Loucy (cell line): ENCODE measurements around the gene THEMIS.

ENCODE experiments used
- H2AFZ ChIP-seq: fragments of 200-600 bp; sonication (generic); 2 replicates; pipeline ENCODE4 v1.6.0; 2016; ENCODE audit warnings: antibody characterized with exemption, mild to moderate bottlenecking, low read length, moderate library complexity
- H3F3A ChIP-seq: fragments of 200-600 bp; 2 replicates; pipeline ENCODE4 v1.6.0; 2016; ENCODE audit warnings: antibody characterized with exemption, low read depth, mild to moderate bottlenecking
- H3K27me3 ChIP-seq: fragments of 200-600 bp; sonication (generic); 2 replicates; pipeline ENCODE4 v1.6.1; 2014; ENCODE audit warnings: low read length, mild to moderate bottlenecking; ENCODE audit not compliant: insufficient read depth, poor library complexity, severe bottlenecking
- H3K36me3 ChIP-seq: fragments of 200-600 bp; sonication (generic); 2 replicates; pipeline ENCODE4 v1.6.1; 2016; ENCODE audit warnings: low read length; ENCODE audit not compliant: insufficient read depth
- H3K4me1 ChIP-seq: fragments of 200-600 bp; sonication (generic); 2 replicates; pipeline ENCODE4 v1.5.1; 2014; ENCODE audit warnings: low read length, mild to moderate bottlenecking; ENCODE audit not compliant: insufficient read depth, poor library complexity, severe bottlenecking
- H3K4me2 ChIP-seq: fragments of 200-600 bp; sonication (generic); 2 replicates; pipeline ENCODE4 v1.6.0; 2014; ENCODE audit warnings: antibody characterized with exemption, low read length, low read depth, mild to moderate bottlenecking; ENCODE audit not compliant: poor library complexity, severe bottlenecking
- H3K4me3 ChIP-seq: fragments of 200-600 bp; sonication (generic); 2 replicates; pipeline ENCODE4 v1.5.1; 2014; ENCODE audit warnings: low read length, mild to moderate bottlenecking, mixed read lengths; ENCODE audit not compliant: poor library complexity, severe bottlenecking
- H3K79me2 ChIP-seq: fragments of 200-600 bp; sonication (generic); 2 replicates; pipeline ENCODE4 v1.6.1; 2014; ENCODE audit warnings: low read length; ENCODE audit not compliant: insufficient read depth
- H3K9ac ChIP-seq: fragments of 200-600 bp; sonication (generic); 2 replicates; pipeline ENCODE4 v1.6.0; 2014; ENCODE audit warnings: mild to moderate bottlenecking, low read depth, low read length, moderate library complexity; ENCODE audit not compliant: poor library complexity, severe bottlenecking
- H3K9me2 ChIP-seq: fragments of 200-600 bp; sonication (generic); replicated peaks from 2 replicates; pipeline ENCODE4 v1.6.1; 2016; ENCODE audit warnings: low read depth, low read length, mixed read lengths
- H3K9me3 ChIP-seq: fragments of 200-600 bp; sonication (generic); 2 replicates; pipeline ENCODE4 v1.6.1; 2014; ENCODE audit warnings: mild to moderate bottlenecking, antibody characterized with exemption, low read length, low read depth; ENCODE audit not compliant: insufficient read depth
- H4K20me1 ChIP-seq: fragments of 200-600 bp; sonication (generic); 2 replicates; pipeline ENCODE4 v1.6.0; 2014; ENCODE audit warnings: antibody characterized with exemption, low read length, mild to moderate bottlenecking; ENCODE audit not compliant: insufficient read depth, poor library complexity, severe bottlenecking
- EZH2phosphoT487 ChIP-seq: fragments of 200-600 bp; IDR thresholded peaks from 2 replicates; pipeline ENCODE4 v1.6.1; 2018; ENCODE audit warnings: antibody characterized with exemption, mild to moderate bottlenecking, moderate library complexity, borderline replicate concordance
- TF ChIP-seq, protein P1 (sequence below): fragments of 200-600 bp; sonication (generic); conservative IDR thresholded peaks from 2 replicates; pipeline ENCODE4 v1.5.1; 2014; ENCODE audit warnings: mild to moderate bottlenecking, antibody characterized with exemption, low read length

THEMIS gene

DNA sequence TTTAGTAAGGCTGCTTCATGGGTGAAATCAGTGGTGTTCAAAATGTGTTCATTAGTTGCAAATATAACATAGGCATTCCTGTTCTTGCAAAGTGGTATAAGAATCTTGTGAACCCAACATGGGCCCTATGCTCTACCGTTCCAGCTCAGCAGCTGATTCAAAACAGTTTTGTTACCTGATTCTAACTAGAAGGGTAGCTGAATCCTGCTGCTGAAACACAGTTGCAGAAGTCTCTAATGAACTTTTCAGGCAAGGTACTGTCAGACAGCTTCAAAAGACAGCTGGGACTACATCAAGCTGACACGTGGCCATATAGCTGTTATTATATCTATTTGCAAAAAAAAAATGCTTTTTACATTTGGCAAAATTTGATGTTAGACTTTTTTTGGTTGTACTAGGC lies 22.7 kb downstream of the THEMIS start:
- peaks cover 57% of the 10 kb centered on the region for H3K4me1 ChIP-seq
- TF ChIP-seq EZH2phosphoT487 = no peak
- TF ChIP-seq, protein P1, sequence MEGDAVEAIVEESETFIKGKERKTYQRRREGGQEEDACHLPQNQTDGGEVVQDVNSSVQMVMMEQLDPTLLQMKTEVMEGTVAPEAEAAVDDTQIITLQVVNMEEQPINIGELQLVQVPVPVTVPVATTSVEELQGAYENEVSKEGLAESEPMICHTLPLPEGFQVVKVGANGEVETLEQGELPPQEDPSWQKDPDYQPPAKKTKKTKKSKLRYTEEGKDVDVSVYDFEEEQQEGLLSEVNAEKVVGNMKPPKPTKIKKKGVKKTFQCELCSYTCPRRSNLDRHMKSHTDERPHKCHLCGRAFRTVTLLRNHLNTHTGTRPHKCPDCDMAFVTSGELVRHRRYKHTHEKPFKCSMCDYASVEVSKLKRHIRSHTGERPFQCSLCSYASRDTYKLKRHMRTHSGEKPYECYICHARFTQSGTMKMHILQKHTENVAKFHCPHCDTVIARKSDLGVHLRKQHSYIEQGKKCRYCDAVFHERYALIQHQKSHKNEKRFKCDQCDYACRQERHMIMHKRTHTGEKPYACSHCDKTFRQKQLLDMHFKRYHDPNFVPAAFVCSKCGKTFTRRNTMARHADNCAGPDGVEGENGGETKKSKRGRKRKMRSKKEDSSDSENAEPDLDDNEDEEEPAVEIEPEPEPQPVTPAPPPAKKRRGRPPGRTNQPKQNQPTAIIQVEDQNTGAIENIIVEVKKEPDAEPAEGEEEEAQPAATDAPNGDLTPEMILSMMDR = no peak
- peaks cover 93% of the 10 kb centered on the region for H3K79me2 ChIP-seq
- no peak overlapping the region for H3K4me3 ChIP-seq
- no peaks in the 10 kb centered on the region for H3K9me2 ChIP-seq
- H4K20me1 ChIP-seq = no peaks in the 10 kb centered on the region
- H3K4me2 ChIP-seq = peak overlapping the region; percentile 82
- peaks cover 18% of the 10 kb centered on the region for H3K36me3 ChIP-seq
- H3F3A ChIP-seq = peaks cover 4% of the 10 kb centered on the region
- peaks cover 10% of the 10 kb centered on the region for H3K9me3 ChIP-seq
- H3K9ac ChIP-seq = peak overlapping the region; percentile 69
- H2AFZ ChIP-seq = no peak overlapping the region
- H3K27me3 ChIP-seq = no peaks in the 10 kb centered on the region

DNA sequence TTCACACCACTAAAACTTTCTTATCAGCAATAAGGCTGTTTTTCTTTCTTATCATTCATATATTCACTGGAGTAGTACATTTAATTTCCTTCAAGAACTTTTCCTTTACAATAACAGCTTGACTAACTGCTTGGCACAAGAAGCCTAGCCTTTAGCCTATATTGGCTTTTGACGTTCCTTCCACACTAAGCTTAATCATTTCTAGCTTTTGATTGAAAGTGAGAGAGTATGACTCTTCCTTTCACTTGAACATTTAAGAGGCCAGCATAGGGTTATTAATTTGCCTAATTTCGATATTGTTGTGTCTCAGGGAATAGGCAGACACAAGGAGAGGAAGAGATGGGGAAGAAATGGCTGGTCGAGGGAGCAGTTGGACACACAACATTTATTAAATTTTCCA lies 23.6 kb downstream of the THEMIS start:
- peaks cover 93% of the 10 kb centered on the region for H3K79me2 ChIP-seq
- peaks cover 19% of the 10 kb centered on the region for H3K9me3 ChIP-seq
- H3K9me2 ChIP-seq = no peaks in the 10 kb centered on the region
- no peak overlapping the region for H3K4me3 ChIP-seq
- H4K20me1 ChIP-seq = no peaks in the 10 kb centered on the region
- no peak overlapping the region; the same call in 1 of the 2 replicates for H2AFZ ChIP-seq
- H3K36me3 ChIP-seq = peaks cover 25% of the 10 kb centered on the region
- H3K27me3 ChIP-seq = no peaks in the 10 kb centered on the region
- H3F3A ChIP-seq = peaks cover 4% of the 10 kb centered on the region
- no peak overlapping the region for H3K9ac ChIP-seq
- peaks cover 49% of the 10 kb centered on the region for H3K4me1 ChIP-seq
- H3K4me2 ChIP-seq = peak overlapping the region; percentile 82
- no peak for TF ChIP-seq EZH2phosphoT487

DNA sequence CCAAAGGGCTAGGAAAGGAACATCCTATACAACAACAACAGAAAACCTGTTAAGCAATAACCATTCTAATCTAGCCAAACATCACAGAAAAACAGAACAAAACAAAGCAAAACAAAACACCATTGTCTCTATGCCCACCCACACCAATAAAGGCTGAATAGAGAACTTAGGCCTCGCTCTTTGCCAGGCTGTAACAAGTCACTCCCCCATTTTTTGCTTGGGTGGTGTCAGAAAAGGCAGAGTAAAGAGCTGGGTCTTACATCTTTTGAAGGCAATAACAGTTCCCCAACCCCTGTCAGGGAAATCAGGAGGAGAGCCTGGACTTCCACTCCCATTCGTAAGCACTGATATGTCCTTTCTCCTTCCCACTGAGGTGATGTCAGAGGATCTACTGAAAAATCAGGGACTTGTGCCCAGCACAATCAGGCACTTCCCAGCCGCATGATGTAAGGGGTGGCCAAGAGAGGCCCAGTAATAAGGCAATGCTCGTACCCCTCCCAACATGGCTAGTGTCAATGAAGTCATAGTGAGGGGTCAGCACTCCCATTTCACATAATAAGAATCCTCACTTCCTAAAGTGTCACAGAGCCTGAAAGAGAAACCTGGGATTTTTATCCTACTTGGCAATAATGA lies 31.0 kb downstream of the THEMIS start:
- Histone ChIP-seq H3K79me2 (peaks cover 97% of the 10 kb centered on the region), H3K36me3 (peaks cover 27% of the 10 kb centered on the region), H4K20me1 (no peaks in the 10 kb centered on the region), H3K9ac (no peak overlapping the region), H3K9me2 (no peaks in the 10 kb centered on the region), H3K27me3 (no peaks in the 10 kb centered on the region), H3K4me1 (peaks cover 12% of the 10 kb centered on the region), H3K4me3 (no peak overlapping the region), H2AFZ (no peak overlapping the region), H3K9me3 (peaks cover 19% of the 10 kb centered on the region), H3F3A (no peaks in the 10 kb centered on the region), H3K4me2 (no peak overlapping the region)
- TF ChIP-seq, protein P1 = no peak
- no peak for TF ChIP-seq EZH2phosphoT487

DNA sequence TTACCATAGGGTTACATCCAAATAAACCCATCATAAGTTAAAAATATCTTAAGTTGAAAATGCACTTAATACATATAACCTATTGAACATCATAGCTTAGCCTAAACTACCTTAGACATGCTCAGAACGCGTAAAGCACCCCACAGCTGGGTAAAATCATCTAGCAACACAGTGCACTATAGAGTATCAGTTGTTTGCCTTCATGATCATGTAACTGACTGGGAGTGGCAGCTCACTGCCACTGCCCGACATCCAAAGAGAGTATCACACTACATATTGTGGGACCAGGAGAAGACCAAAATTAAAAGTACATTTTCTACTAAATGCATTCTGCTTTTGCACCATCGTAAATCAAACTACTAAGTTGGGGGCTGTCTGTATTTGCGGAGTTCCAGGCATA lies 31.7 kb downstream of the THEMIS start:
- TF ChIP-seq, protein P1 = no peak
- TF ChIP-seq EZH2phosphoT487 = no peak

More for the DNA sequence above, 31.7 kb downstream of the THEMIS start:
- peaks cover 12% of the 10 kb centered on the region for H3K4me1 ChIP-seq
- no peaks in the 10 kb centered on the region for H4K20me1 ChIP-seq
- H3F3A ChIP-seq = no peaks in the 10 kb centered on the region
- H3K27me3 ChIP-seq = no peaks in the 10 kb centered on the region
- no peak overlapping the region for H3K4me2 ChIP-seq
- no peak overlapping the region for H3K4me3 ChIP-seq
- H3K36me3 ChIP-seq = peaks cover 29% of the 10 kb centered on the region
- peaks cover 97% of the 10 kb centered on the region for H3K79me2 ChIP-seq
- H3K9me2 ChIP-seq = no peaks in the 10 kb centered on the region
- no peak overlapping the region for H2AFZ ChIP-seq
- no peak overlapping the region for H3K9ac ChIP-seq
- H3K9me3 ChIP-seq = peaks cover 15% of the 10 kb centered on the region
